ENCODE results near the gene ZNF365.

DNA sequence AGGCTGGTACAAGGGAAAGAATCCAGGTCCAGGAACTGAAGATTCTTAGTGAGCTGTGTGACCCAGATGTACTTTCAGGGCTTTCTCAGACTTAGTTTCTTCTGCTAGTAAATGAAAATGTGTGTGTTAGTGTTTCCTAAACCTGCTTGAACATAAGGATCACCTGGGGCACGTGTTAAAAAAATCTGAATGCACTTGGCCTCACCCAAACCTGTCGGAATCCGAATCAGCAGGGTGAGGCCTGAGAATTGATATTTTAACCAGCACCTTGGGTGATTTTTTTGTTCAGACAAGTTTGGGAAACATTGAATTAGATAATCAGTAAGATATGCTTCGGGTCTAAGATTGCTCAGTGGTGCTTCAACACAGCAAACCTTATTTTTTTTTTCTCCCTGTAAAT, 59.7 kb downstream of the ZNF365 start:
- TF ChIP-seq CTCF (IDR thresholded peaks at IDR 0.05) (no peak), POLR2AphosphoS5 (IDR thresholded peaks at IDR 0.05; ENCODE audit: low read depth, low read length) (no peak), REST (IDR thresholded peaks at IDR 0.05; ENCODE audit: insufficient read depth in 1 of 2, low read depth in 2 of 2, low read length in 1 of 2) (no peak), SIN3A (IDR thresholded peaks at IDR 0.05; ENCODE audit: borderline replicate concordance, insufficient read depth, low read depth, low read length) (no peak)

Measured in Panc1 (cell line).